Measurements from ENCODE around the gene NAPG.
"Not testable (repeated sequence)": the region's sequence is repeated elsewhere in the genome, so short reads cannot be mapped to it uniquely, and the experiment has no call there.

NAPG gene

GRCh38 chr18:10525697-10526560 lies at the start of gene NAPG:
TSS of gene NAPG (plus strand) at chr18:10526027. CDS start at chr18:10526103, 76 bp downstream.
- peak; percentile 96 for DNase-seq

- DNase-seq: no peak
Observed at GRCh38 chr18:10476338-10476791, 49.5 kb upstream of the NAPG start.

- no peak for DNase-seq
Observed at GRCh38 chr18:10477121-10477862, 48.5 kb upstream of the NAPG start.

GRCh38 chr18:10477863-10478260 lies 48.0 kb upstream of the NAPG start:
- no peak for DNase-seq

GRCh38 chr18:10481831-10482230 lies 44.0 kb upstream of the NAPG start:
- DNase-seq: no peak

GRCh38 chr18:10482363-10482984 lies 43.4 kb upstream of the NAPG start:
- DNase-seq: no peak

GRCh38 chr18:10482985-10483949 lies 42.6 kb upstream of the NAPG start:
- DNase-seq: no peak

- no peak for DNase-seq
Observed at GRCh38 chr18:10485475-10485874, 40.4 kb upstream of the NAPG start.

- no peak for DNase-seq
Observed at GRCh38 chr18:10486362-10486761, 39.5 kb upstream of the NAPG start.

GRCh38 chr18:10487154-10487553 lies 38.7 kb upstream of the NAPG start:
- no peak for DNase-seq

- no peak for DNase-seq
Observed at GRCh38 chr18:10488017-10488416, 37.8 kb upstream of the NAPG start.

- peak; percentile 80 for DNase-seq
Observed at GRCh38 chr18:10490401-10491165, 35.2 kb upstream of the NAPG start.

- no peak for DNase-seq
Observed at GRCh38 chr18:10495936-10496335, 29.9 kb upstream of the NAPG start.

GRCh38 chr18:10497206-10497749 lies 28.5 kb upstream of the NAPG start:
- DNase-seq: no peak

GRCh38 chr18:10499230-10499629 lies 26.6 kb upstream of the NAPG start:
- no peak for DNase-seq

GRCh38 chr18:10500038-10500437 lies 25.8 kb upstream of the NAPG start:
- no peak for DNase-seq

- no peak for DNase-seq
Observed at GRCh38 chr18:10504723-10505122, 21.1 kb upstream of the NAPG start.

GRCh38 chr18:10505892-10506291 lies 19.9 kb upstream of the NAPG start:
- DNase-seq: not testable (repeated sequence)

- DNase-seq: no peak
Observed at GRCh38 chr18:10508591-10508990, 17.2 kb upstream of the NAPG start.

- DNase-seq: no peak
Observed at GRCh38 chr18:10511236-10511635, 14.6 kb upstream of the NAPG start.

GRCh38 chr18:10514082-10514481 lies 11.7 kb upstream of the NAPG start:
- no peak for DNase-seq

All from islet precursor cell (in vitro differentiated cells).